ENCODE measurements around the gene FBXL7. TPM values are rescaled to one million over a fixed set of nuclear protein-coding genes. Genes with fewer than 3 reads are reported as not detected.

FBXL7 gene
- total RNA-seq, 1 donor from 2014 or later: 21.6 TPM

- ATAC-seq (peak; percentile 54), DNase-seq (no peak)
- intact Hi-C loops (cut with micrococcal nuclease): no loop called here
Measured at GRCh38 chr5:15601274-15601673, 101.3 kb downstream of the FBXL7 start.

GRCh38 chr5:15601853-15602252, 101.9 kb downstream of the FBXL7 start:
- ATAC-seq (peak; percentile 23), DNase-seq (no peak)
- intact Hi-C loops (cut with micrococcal nuclease): no loop called here

- intact Hi-C loops (cut with micrococcal nuclease): no loop called here
- ATAC-seq (no peak), DNase-seq (no peak)
Measured at GRCh38 chr5:15604986-15605385, 105.0 kb downstream of the FBXL7 start.

GRCh38 chr5:15606197-15606596, 106.2 kb downstream of the FBXL7 start:
- ATAC-seq (no peak), DNase-seq (no peak)
- intact Hi-C loops (cut with micrococcal nuclease): no loop called here

- intact Hi-C loops (cut with micrococcal nuclease): no loop called here
- no peak for ATAC-seq
- no peak for DNase-seq
Measured at GRCh38 chr5:15607076-15607475, 107.1 kb downstream of the FBXL7 start.

GRCh38 chr5:15609076-15609725, 109.2 kb downstream of the FBXL7 start:
- ATAC-seq (no peak), DNase-seq (no peak)
- intact Hi-C loops (cut with micrococcal nuclease): no loop called here

- intact Hi-C loops (cut with micrococcal nuclease): no loop called here
- ATAC-seq: no peak
- DNase-seq: no peak
Measured at GRCh38 chr5:15610216-15610615, 110.2 kb downstream of the FBXL7 start.

GRCh38 chr5:15611008-15611407, 111.0 kb downstream of the FBXL7 start:
- DNase-seq (no peak), ATAC-seq (no peak)
- intact Hi-C loops (cut with micrococcal nuclease): no loop called here

GRCh38 chr5:15612915-15613635, 113.1 kb downstream of the FBXL7 start:
- ATAC-seq (no peak), DNase-seq (no peak)
- intact Hi-C loops (cut with micrococcal nuclease): no loop called here

- intact Hi-C loops (cut with micrococcal nuclease): no loop called here
- no peak for DNase-seq
- ATAC-seq: no peak
Measured at GRCh38 chr5:15614679-15615078, 114.7 kb downstream of the FBXL7 start.

GRCh38 chr5:15615859-15616258, 115.9 kb downstream of the FBXL7 start:
- DNase-seq (no peak), ATAC-seq (no peak)
- intact Hi-C loops (cut with micrococcal nuclease): no loop called here

GRCh38 chr5:15618938-15619337, 119.0 kb downstream of the FBXL7 start:
- DNase-seq (no peak), ATAC-seq (no peak)
- intact Hi-C loops (cut with micrococcal nuclease): no loop called here

GRCh38 chr5:15620501-15620900, 120.5 kb downstream of the FBXL7 start:
- ATAC-seq (peak; percentile 45), DNase-seq (no peak)
- intact Hi-C loops (cut with micrococcal nuclease): no loop called here

- intact Hi-C loops (cut with micrococcal nuclease): no loop called here
- ATAC-seq: peak; percentile 30
Measured at GRCh38 chr5:15621094-15621493, 121.1 kb downstream of the FBXL7 start.

GRCh38 chr5:15623794-15624193, 123.8 kb downstream of the FBXL7 start:
- DNase-seq: no peak
- no peak for ATAC-seq
- intact Hi-C loops (cut with micrococcal nuclease): no loop called here

More at GRCh38 chr5:15621094-15621493, 121.1 kb downstream of the FBXL7 start:
- DNase-seq: no peak

GRCh38 chr5:15627109-15627508, 127.1 kb downstream of the FBXL7 start:
- DNase-seq (no peak), ATAC-seq (no peak)
- intact Hi-C loops (cut with micrococcal nuclease): no loop called here

GRCh38 chr5:15627647-15628046, 127.7 kb downstream of the FBXL7 start:
- DNase-seq (no peak), ATAC-seq (no peak)
- intact Hi-C loops (cut with micrococcal nuclease): no loop called here

- ATAC-seq: no peak
Measured at GRCh38 chr5:15630441-15630840, 130.5 kb downstream of the FBXL7 start.

GRCh38 chr5:15634591-15635288, 134.8 kb downstream of the FBXL7 start:
- intact Hi-C loops (cut with micrococcal nuclease): no loop called here
- ATAC-seq: peak; percentile 71
- DNase-seq: no peak

More at GRCh38 chr5:15630441-15630840, 130.5 kb downstream of the FBXL7 start:
- no peak for DNase-seq
- intact Hi-C loops (cut with micrococcal nuclease): no loop called here

- intact Hi-C loops (cut with micrococcal nuclease): no loop called here
- ATAC-seq: no peak
- DNase-seq: no peak
Measured at GRCh38 chr5:15635289-15635616, 135.3 kb downstream of the FBXL7 start.
